Measurements from ENCODE around the gene CHRND. TPM values are rescaled to one million over a fixed set of nuclear protein-coding genes. Genes with fewer than 3 reads are reported as not detected.

The CHRND gene
- total and polyA plus RNA-seq, 8 donors, result 0.07 to 0.22 (median 0.12) TPM; not detected in 5

DNA sequence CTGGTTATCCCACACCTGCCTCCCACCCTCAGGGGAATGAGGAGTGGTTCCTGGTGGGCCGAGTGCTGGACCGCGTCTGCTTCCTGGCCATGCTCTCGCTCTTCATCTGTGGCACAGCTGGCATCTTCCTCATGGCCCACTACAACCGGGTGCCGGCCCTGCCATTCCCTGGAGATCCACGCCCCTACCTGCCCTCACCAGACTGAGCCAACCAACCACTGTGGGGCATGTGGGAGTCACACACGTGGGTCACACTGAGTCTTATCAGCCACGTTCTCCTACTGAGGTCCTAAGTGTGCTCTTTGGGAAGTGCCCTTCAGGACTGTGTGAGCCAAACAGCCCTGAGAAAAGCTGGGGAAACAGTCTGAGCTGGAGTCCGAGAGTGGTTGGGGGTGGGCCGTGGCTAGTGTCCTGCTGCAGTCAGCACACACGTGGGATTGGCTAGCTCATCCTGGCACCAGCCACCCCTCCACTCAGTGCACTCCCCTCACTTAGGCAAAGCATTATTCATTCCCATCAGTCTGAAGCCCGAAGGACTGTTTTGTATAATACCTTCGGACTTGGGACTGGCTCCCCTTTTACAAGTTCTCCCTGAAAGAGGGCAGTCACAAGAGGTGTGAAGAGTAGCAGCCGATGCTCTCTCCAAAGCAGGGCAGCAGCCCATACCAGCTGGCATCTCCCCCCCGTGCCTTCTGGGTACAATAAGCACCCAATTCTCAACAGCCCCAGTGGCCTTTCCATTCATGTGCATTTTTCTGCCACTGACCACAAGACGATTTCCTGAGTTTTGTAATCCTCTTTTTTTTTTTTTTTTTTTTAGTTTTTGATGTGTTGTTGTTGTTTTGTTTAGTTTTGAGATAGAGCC is 19.8 kb downstream of the CHRND start:
- H3K27ac ChIP-seq, result no peak overlapping the region
- H3K4me1 ChIP-seq, result peaks cover 0 to 5% (median 0%) of the 10 kb centered on the region in 3 donors
- no peak for FAIRE-seq
- intact Hi-C loops (cut with DNase I), result no loop called here
- no peaks in the 10 kb centered on the region for H3K27me3 ChIP-seq
- peak in 1 of 6 donors; percentile 46 for DNase-seq
- H3K36me3 ChIP-seq, result no peaks in the 10 kb centered on the region
- TF ChIP-seq, protein P1, sequence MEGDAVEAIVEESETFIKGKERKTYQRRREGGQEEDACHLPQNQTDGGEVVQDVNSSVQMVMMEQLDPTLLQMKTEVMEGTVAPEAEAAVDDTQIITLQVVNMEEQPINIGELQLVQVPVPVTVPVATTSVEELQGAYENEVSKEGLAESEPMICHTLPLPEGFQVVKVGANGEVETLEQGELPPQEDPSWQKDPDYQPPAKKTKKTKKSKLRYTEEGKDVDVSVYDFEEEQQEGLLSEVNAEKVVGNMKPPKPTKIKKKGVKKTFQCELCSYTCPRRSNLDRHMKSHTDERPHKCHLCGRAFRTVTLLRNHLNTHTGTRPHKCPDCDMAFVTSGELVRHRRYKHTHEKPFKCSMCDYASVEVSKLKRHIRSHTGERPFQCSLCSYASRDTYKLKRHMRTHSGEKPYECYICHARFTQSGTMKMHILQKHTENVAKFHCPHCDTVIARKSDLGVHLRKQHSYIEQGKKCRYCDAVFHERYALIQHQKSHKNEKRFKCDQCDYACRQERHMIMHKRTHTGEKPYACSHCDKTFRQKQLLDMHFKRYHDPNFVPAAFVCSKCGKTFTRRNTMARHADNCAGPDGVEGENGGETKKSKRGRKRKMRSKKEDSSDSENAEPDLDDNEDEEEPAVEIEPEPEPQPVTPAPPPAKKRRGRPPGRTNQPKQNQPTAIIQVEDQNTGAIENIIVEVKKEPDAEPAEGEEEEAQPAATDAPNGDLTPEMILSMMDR (IDR thresholded peaks at IDR 0.05), result no peak
- no peak for ATAC-seq
- no peak overlapping the region for H3K4me3 ChIP-seq
- 83 to 85% methylated on average over 16 to 17 of the region's 17 CpGs for WGBS, 2 donors
- no peaks in the 10 kb centered on the region for H3K9me3 ChIP-seq

DNA sequence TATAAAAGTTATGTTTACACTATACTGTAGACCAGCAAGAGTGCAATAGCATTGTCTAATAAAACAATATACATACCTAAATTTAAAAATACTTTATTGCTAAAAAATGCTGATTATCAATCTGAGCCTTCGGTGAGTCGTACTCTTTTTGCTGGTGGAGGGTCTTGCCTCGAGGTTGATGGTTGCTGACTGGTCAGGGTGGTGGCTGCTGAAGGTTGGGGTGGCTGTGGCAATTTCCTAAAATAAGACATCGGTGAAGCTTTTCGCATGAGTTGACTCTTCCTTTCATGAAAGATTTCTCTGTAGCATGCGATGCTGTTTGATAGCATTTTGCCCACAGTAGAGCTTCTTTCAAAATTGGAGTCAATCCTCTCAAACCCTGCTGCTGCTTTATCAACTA is 22.0 kb downstream of the CHRND start:
- no peak for DNase-seq
- no peak overlapping the region for H3K4me3 ChIP-seq
- FAIRE-seq, result no peak
- WGBS, 2 donors, result 96 to 98% methylated on average over 6 of the region's 6 CpGs
- TF ChIP-seq, protein P1 (IDR thresholded peaks at IDR 0.05), result no peak
- no peak for ATAC-seq
- no peaks in the 10 kb centered on the region for H3K36me3 ChIP-seq
- H3K4me1 ChIP-seq, result peaks cover 0 to 15% (median 4%) of the 10 kb centered on the region in 3 donors
- no peaks in the 10 kb centered on the region for H3K9me3 ChIP-seq
- no peak overlapping the region for H3K27ac ChIP-seq
- intact Hi-C loops (cut with DNase I), result no loop called here
- no peaks in the 10 kb centered on the region for H3K27me3 ChIP-seq

DNA sequence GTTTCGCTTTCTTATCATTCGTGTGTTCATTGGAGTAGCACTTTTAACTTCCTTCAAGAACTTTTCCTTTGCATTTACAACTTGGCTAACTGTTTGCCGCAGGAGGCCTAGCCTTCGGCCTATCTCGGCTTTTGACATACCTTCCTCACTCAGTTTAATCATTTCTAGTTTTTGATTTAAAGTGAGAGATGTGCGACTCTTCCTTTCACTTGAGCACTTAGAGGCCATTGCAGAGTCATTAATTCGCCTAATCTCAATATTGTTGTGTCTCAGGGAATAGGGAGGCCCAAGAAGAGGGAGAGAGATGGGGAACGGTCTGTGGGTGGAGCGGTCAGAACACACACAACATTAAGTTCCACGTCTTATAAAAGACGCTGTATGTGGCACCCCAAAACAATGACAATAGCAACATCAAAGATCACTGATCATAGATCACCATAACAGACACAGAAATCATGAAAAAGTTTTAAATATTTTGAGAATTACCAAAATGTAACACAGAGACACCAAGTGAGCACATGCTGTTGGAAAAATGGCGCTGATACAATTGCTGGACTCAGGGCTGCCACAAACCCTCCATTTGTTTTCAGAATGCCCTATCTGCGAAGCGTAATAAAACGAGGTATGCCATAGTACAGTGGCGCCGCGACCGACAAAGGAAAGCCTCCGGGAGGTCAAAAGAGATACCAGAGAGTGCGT is 23.8 kb downstream of the CHRND start:
- ATAC-seq, result no peak
- Histone ChIP-seq H3K4me3 (peak overlapping the region; percentile 82 to 99 (median 94)), H3K27me3 (no peaks in the 10 kb centered on the region), H3K27ac (peak overlapping the region; percentile 92 to 99 (median 95)), H3K36me3 (no peaks in the 10 kb centered on the region), H3K4me1 (peaks cover 0 to 15% (median 4%) of the 10 kb centered on the region in 3 donors), H3K9me3 (no peaks in the 10 kb centered on the region)
- TF ChIP-seq, protein P1 (IDR thresholded peaks at IDR 0.05), result no peak
- intact Hi-C loops (cut with DNase I), result no loop called here
- no peak for DNase-seq
- no peak for FAIRE-seq
- 28% methylated on average over 21 of the region's 21 CpGs for WGBS, 2 donors

DNA sequence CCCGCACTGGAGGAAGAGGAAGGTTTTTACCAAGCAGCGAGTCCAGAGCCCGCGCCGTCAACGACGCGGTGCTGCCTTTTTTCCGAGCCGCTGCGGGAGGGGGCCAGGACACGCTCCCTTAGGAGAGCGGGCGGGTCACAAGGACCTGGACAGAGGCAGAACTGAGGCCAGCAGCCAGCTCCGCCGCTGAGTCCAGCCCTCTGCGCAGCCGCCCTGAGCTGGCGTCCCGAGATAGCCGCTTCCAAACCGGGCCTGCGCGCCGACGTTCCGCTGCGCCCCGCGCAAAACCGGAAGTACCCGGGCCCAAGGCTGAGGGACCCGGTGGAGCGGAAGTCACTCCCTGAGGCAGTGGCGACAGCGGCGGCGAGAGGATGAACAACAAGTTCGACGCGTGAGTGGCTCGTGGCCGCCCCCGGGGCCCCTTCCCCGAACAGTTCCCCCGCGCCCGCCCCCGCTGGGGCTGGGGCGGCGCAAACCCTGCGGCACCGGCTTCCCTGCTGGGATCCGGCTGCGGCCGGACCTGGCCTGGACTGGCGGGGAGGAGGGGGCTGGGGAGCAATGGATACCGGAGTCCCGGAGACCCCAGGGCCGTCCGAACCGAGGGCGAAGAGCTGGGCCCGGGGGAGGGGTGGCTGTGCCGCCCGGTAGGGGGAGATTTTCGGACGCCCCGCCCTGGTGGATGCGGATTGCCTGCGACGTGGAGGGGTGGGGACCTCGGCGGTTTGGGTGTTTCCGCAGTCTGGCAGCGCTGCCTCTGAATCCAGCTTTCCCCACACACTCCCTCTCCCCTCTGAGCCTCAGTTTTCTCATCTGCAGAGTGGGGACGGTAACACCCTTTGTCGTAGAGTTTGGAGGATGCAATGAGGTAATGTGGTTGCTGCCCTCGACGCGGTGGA is 24.6 kb downstream of the CHRND start, which contains the start of the genes EIF4E2 and TIGD1:
EIF4E2 (plus strand) TSS at position 336 of the 896 bp plus-strand sequence; CDS start at position 372, 36 bp downstream.
TIGD1 (minus strand) TSS at position 204 of the 896 bp plus-strand sequence. CDS start 675 bp downstream, outside the sequence.
- no peaks in the 10 kb centered on the region for H3K36me3 ChIP-seq
- intact Hi-C loops (cut with DNase I), result no loop called here
- FAIRE-seq, result no peak
- H3K4me3 ChIP-seq, result peak within 1 kb of the TSS; percentile 82 to 99 (median 94)
- 0 to 1% methylated on average over 73 to 81 of the region's 81 CpGs for whole genome bisulfite sequencing, 2 donors
- TF ChIP-seq, protein P1 (IDR thresholded peaks at IDR 0.05), result peak in 2 of 4 donors; percentile 4 to 14
- ATAC-seq, result peak; percentile 96 to 99 (median 98)
- H3K9me3 ChIP-seq, result no peaks in the 10 kb centered on the region
- H3K4me1 ChIP-seq, result peaks cover 0 to 15% (median 4%) of the 10 kb centered on the region in 3 donors
- H3K27ac ChIP-seq, result peak within 1 kb of the TSS; percentile 92 to 99 (median 95)
- no peaks in the 10 kb centered on the region for H3K27me3 ChIP-seq
- DNase-seq, result peak; percentile 93 to 98 (median 94)

Data from pancreas (tissue), 10 donors.